ENCODE data around the gene CLCN6.

The CLCN6 gene

GRCh38 chr1:11778844-11779623, 27.0 kb upstream of the CLCN6 start:
- no peak for DNase-seq (ENCODE audit: low read depth, low spot score)

GRCh38 chr1:11779715-11780379, 26.1 kb upstream of the CLCN6 start:
- DNase-seq (ENCODE audit: low read depth, low spot score) = no peak

- no peak for DNase-seq (ENCODE audit: low read depth, low spot score)
Measured at GRCh38 chr1:11780380-11781147, 25.4 kb upstream of the CLCN6 start.

- DNase-seq (ENCODE audit: low read depth, low spot score) = no peak
Measured at GRCh38 chr1:11781297-11781696, 24.7 kb upstream of the CLCN6 start.

GRCh38 chr1:11782127-11782708, 23.8 kb upstream of the CLCN6 start:
- no peak for DNase-seq (ENCODE audit: low read depth, low spot score)

- no peak for DNase-seq (ENCODE audit: low read depth, low spot score)
Measured at GRCh38 chr1:11783556-11783955, 22.4 kb upstream of the CLCN6 start.

GRCh38 chr1:11784256-11784992, 21.6 kb upstream of the CLCN6 start:
- no peak for DNase-seq (ENCODE audit: low read depth, low spot score)

- no peak for DNase-seq (ENCODE audit: low read depth, low spot score)
Measured at GRCh38 chr1:11784993-11785769, 20.8 kb upstream of the CLCN6 start.

GRCh38 chr1:11786168-11786567, 19.8 kb upstream of the CLCN6 start:
- no peak for DNase-seq (ENCODE audit: low read depth, low spot score)

- DNase-seq (ENCODE audit: low read depth, low spot score) = no peak
Measured at GRCh38 chr1:11787251-11787803, 18.7 kb upstream of the CLCN6 start.

GRCh38 chr1:11787804-11788436, 18.1 kb upstream of the CLCN6 start:
- no peak for DNase-seq (ENCODE audit: low read depth, low spot score)

GRCh38 chr1:11788549-11789053, 17.4 kb upstream of the CLCN6 start:
- no peak for DNase-seq (ENCODE audit: low read depth, low spot score)

- DNase-seq (ENCODE audit: low read depth, low spot score) = no peak
Measured at GRCh38 chr1:11789126-11790067, 16.6 kb upstream of the CLCN6 start.

- DNase-seq (ENCODE audit: low read depth, low spot score) = no peak
Measured at GRCh38 chr1:11790101-11790879, 15.7 kb upstream of the CLCN6 start.

GRCh38 chr1:11790880-11791715, 14.9 kb upstream of the CLCN6 start:
- DNase-seq (ENCODE audit: low read depth, low spot score) = no peak

- no peak for DNase-seq (ENCODE audit: low read depth, low spot score)
Measured at GRCh38 chr1:11792106-11792505, 13.9 kb upstream of the CLCN6 start.

GRCh38 chr1:11793819-11794218, 12.2 kb upstream of the CLCN6 start:
- no peak for DNase-seq (ENCODE audit: low read depth, low spot score)
